ENCODE results near the gene DNAI1.

The DNAI1 gene

DNA sequence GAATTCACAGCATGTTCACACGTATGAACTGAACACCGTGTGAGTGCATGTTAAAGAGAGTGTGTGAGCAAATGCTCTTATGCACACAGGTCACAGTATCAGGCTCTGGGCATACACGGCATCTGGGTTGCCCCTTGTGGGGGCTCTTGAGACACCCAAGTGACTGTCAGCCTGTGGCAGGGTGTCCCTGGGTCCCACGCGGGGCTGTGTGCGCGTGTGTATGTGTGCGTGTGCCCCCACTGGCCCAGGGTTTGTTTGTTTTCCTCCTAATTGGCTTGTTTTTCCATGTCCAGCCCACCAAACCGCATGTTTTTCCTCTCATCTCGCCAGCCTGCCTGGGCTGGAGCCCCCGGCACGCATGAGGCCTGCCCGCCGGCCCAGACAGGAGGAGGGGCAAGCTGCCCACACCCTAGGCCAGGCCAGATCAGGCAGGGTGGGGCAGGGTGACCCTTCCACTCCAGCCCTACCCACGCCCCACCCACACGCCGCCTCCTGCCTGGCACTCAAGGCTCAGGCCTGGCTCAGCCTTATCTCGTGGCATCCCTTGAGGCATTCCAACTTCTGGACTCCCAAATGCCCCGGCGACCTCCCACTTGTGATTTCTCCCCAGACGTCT is 102.1 kb downstream of the DNAI1 start:
- DNase-seq = no peak

DNA sequence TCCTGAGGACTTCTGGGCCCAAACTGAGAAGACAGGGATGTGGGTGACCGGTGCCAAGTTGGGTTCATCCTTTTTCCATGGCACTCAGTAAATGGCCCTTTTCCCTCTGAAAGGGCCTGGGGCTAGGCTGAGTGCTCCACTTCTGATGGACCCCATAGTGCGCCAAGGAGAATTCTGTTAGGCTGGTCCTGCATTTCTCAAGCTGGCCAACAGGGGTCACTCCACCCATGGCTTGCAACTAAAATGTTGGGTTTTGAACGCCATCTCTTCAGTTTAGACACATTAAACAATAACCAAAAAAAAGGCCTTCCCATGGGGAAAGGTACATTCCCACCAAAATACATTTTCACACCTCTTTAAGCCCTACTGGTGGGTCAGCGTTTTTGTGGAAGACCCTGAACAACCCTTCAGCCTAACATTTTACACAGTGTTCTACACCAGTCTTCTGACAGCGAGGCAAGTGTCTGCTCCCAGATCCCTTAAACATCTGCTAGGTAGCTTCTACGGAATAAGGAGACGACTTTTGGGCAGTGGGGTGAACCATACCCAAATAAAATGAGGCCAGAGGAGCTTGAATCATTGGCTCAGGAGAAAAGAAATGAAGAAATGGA is 103.6 kb downstream of the DNAI1 start:
- DNase-seq = no peak

DNA sequence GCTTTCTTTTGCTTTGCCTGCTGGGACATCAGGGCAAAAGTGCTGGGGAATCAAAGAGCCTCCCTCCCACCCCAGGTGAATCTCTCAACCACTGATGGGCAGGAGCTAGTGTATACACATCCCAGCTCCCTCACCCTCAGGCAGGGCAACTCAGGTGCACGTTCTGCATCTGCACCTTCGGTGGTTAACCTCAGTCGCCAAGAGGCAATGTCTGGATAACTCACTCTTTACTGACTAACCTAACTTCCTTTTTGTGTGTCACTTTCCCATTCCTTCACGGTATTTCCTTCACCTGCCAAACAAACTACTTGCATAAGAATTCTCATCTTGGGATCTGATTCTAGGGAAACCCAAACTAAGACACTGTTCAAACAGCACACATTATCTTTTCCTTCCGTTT is 104.7 kb downstream of the DNAI1 start:
- no peak for DNase-seq

DNA sequence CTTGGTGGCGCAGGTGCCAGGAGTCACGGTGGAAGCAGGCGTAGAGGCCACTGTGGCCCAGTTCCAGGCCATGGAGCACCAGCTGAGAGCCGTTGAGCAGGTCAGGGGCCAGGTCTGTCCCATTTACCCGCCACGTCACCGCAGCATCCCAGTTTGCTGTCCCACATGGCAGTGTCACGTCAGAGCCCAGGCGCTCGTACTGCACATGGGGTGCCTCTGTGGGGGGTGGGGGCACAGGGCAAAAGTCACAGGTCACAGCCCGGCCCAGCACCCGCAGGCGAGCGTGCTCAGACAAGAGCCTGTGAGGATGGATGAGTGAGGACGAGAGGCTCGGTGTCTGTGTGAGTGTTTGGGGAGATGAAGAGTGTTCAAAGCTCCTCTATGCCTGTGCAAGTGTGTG is 106.0 kb downstream of the DNAI1 start:
- no peak for DNase-seq

DNA sequence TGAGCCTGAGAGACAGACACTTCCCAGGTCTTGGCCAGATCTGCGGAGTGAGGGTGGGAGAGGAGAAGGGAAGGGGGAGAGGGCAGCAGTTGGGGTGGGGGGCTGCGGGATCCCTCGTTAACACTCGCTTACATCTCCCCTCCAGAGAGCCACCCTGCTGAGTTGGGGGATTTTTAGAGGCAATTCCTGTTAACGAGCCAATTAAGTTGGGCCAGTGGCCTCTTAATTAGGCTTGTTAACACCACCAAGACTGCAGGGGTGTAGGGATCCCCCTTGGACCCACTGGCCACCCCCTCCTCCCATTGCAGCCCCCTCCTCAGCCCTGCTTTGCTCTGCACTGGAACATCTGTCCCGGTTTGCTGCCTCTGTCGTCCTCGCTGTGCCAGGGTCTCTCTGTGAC is 107.3 kb downstream of the DNAI1 start:
- no peak for DNase-seq

DNA sequence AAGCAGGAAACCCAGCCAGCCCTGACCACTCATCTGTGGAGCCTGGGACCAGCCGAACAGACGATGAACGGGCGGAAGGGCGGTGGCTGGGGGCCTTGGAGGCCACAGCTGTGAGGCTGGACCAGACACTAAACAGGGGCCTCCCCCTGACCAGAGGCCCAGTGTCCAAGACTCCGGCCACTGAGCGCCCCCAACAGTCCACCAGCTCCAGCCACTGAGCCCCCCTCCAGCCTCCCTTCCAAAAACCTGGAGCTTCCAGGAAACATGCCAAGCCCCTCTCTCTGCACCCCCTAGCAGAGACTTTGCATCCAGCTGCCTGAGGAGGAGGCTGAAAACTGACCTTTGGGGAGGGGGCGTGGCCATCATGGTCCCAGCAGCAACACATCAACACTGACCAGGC is 107.7 kb downstream of the DNAI1 start:
- DNase-seq = no peak

DNA sequence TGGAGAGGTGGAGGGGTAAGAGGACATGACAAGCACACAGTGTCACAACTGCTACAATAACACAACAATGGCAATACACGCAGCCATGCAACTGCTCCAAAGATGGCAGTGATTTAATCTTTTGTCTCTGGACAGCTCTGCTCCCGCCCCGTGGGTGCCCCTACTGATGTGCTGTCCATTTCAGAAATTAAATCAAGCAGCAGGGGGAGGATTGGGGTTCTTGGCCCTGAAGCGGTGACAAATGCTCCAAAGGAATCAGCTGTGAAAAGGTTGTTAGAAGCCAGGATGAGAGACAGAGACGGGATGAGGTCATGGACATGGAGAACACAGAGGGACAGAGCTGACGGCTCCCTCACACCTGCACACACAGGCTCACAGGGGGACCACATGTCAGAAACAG is 108.4 kb downstream of the DNAI1 start:
- DNase-seq = no peak

DNA sequence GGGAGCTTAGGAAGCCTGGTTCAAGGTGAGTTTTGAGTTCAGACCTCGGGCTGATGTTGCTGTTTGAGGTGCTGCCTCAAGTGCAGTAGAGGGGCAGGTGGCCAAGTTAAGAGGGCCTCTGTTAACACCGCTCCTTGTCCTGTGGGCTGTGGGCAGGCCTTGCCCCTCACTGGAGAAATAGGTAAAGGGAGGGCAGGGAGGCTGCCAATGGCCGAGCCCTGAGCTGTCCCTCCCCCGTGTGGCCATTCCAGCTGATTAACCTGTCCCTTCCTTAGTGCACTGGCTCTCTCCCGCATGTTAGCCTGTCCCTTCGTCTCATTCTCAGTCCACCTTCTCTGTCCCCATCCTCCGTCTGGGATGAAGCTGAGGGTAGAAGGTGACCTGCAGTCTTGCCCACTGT is 109.5 kb downstream of the DNAI1 start:
- no peak for DNase-seq

DNA sequence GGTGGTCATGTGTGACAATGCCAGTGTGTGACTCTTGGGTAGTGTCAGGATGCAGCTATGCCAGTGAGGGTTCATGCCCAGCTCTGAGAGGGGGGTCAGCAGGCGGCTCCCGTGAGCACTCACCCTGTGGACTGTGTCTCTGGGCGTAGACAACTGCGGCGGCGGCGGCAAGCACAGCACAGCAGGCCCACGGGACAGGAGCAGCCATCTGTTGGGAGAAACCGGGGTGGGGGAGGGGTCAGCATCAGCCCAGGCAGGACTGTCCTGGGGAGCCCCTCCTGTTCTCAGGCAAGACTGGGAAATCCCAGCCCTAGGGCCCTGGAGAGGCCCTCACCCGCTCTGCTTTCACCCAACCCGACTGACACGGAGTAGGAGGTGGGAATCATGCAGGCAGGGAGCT is 110.2 kb downstream of the DNAI1 start:
- DNase-seq = no peak

DNA sequence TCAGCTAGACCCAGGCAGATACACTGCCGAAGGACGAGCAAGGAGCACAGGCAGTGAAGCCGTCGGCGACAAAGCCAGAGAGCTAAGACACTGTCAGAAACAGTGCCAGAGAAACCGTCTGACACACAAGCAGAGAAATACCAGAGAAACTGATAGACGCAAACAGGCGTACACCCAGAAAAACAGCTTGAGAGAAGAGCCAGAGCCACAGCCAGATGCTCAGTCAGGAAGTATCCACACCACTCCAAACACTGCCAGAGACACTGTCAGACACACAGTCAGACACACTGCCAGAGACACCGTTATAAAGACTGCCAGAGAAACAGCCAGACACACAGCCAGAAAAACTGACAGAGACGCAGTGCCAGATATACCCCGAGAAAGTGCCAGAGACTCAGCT is 111.8 kb downstream of the DNAI1 start:
- no peak for DNase-seq

Measured in NCI-H146 (cell line).